Keratinocyte (primary cell): ENCODE data around the gene TPBG. TPM values are rescaled to one million over a fixed set of nuclear protein-coding genes. Genes with fewer than 3 reads are reported as not detected.

Experiments
- DNase-seq: peaks from one replicate; pipeline ENCODE4 v3.0.0-alpha.2; 2011; ENCODE audit warnings: low read depth, missing footprints, low spot score
- FAIRE-seq: peaks from 2 replicates; lab custom pipeline; 2011; peaks lifted over from hg19 to GRCh38; lab: Jason Lieb, UNC
- H2AFZ ChIP-seq: 2 replicates; pipeline ENCODE4 v1.6.0; 2012; ENCODE audit warnings: low read length, control low read depth, inconsistent platforms; ENCODE audit not compliant: control insufficient read depth
- H3K27ac ChIP-seq: 2 replicates; pipeline ENCODE4 v1.5.1; 2011; ENCODE audit warnings: low read length; ENCODE audit not compliant: control insufficient read depth, insufficient read depth
- H3K27me3 ChIP-seq: 3 replicates; pipeline ENCODE4 v1.6.0; 2011; ENCODE audit warnings: low read length; ENCODE audit not compliant: control insufficient read depth, insufficient read depth; ENCODE audit errors: extremely low read depth
- H3K36me3 ChIP-seq, 2 experiments: 2 replicates in 1 of 2; 3 replicates in 1 of 2; pipeline ENCODE4 v1.5.1; 2011; ENCODE audit warnings: low read length in 2 of 2, mild to moderate bottlenecking in 1 of 2; ENCODE audit not compliant: control insufficient read depth in 2 of 2, insufficient read depth in 2 of 2; ENCODE audit errors: extremely low read depth in 1 of 2
- H3K4me1 ChIP-seq: 3 replicates; pipeline ENCODE4 v1.5.1; 2011; ENCODE audit warnings: low read length; ENCODE audit not compliant: control insufficient read depth, insufficient read depth; ENCODE audit errors: extremely low read depth
- H3K4me2 ChIP-seq: 3 replicates; pipeline ENCODE4 v1.6.0; 2011; ENCODE audit warnings: low read depth, low read length; ENCODE audit not compliant: control insufficient read depth, insufficient read depth; ENCODE audit errors: extremely low read depth
- H3K4me3 ChIP-seq, 3 experiments: fragments of 200-600 bp in 1 of 3; sonication (generic) in 1 of 3; 2 replicates in 2 of 3; 3 replicates in 1 of 3; pipeline ENCODE4 v1.5.1; 2011 to 2016; ENCODE audit warnings: low read length in 3 of 3, mild to moderate bottlenecking in 3 of 3, control low read depth in 2 of 3, inconsistent platforms in 1 of 3, low read depth in 1 of 3, mixed read lengths in 1 of 3, mixed run types in 1 of 3, moderate library complexity in 1 of 3; ENCODE audit not compliant: control insufficient read depth in 2 of 3, insufficient read depth in 2 of 3; ENCODE audit errors: extremely low read depth in 1 of 3
- H3K79me2 ChIP-seq: 2 replicates; pipeline ENCODE4 v1.6.0; 2012; ENCODE audit warnings: low read length; ENCODE audit not compliant: control insufficient read depth, insufficient read depth
- H3K9ac ChIP-seq: 3 replicates; pipeline ENCODE4 v1.6.0; 2011; ENCODE audit warnings: low read length; ENCODE audit not compliant: control insufficient read depth, insufficient read depth; ENCODE audit errors: extremely low read depth
- H3K9me1 ChIP-seq: 3 replicates; pipeline ENCODE4 v1.6.0; 2011; ENCODE audit warnings: low read length; ENCODE audit not compliant: control insufficient read depth, insufficient read depth; ENCODE audit errors: extremely low read depth
- H3K9me3 ChIP-seq: 2 replicates; pipeline ENCODE4 v1.5.1; 2012; ENCODE audit warnings: low read depth, low read length; ENCODE audit not compliant: control insufficient read depth
- H4K20me1 ChIP-seq: 3 replicates; pipeline ENCODE4 v1.6.0; 2011; ENCODE audit warnings: low read length; ENCODE audit not compliant: control insufficient read depth, insufficient read depth; ENCODE audit errors: extremely low read depth
- CTCF ChIP-seq, 3 experiments: IDR thresholded peaks in 1 of 3; conservative IDR thresholded peaks in 1 of 3; optimal IDR thresholded peaks in 1 of 3; 2 replicates in 2 of 3; 3 replicates in 1 of 3; pipeline versions ENCODE3 to v1.5.1; 2011; ENCODE audit warnings: low read length in 3 of 3, mild to moderate bottlenecking in 3 of 3, moderate library complexity in 2 of 3, control low read depth in 1 of 3, inconsistent platforms in 1 of 3; ENCODE audit not compliant: insufficient read depth in 2 of 3; ENCODE audit errors: extremely low read depth in 1 of 3
- EZH2 ChIP-seq: IDR thresholded peaks from one replicate; pipeline ENCODE4 v1.6.1; 2012; ENCODE audit warnings: inconsistent platforms, mild to moderate bottlenecking, low read length, moderate library complexity
- dilution Hi-C: fragments of 300-500 bp; cut with MboI; formaldehyde crosslinking; loops from one replicate; pipeline ENCODE4 v1.7.0; 2020; ENCODE audit warnings: low sequenced_read_pairs; ENCODE audit not compliant: extremely low pct_ligation_motif_present
- polyA plus RNA-seq, 5 experiments: library from polyadenylated mRNA; depleted of rRNA in 3 of 5; stranded (reverse) in 3 of 5; stranded (forward) in 1 of 5; unstranded in 1 of 5; fragments of >200 nt; gene quantifications; 1 replicate in 1 of 5; 2 replicates in 3 of 5; 3 replicates in 1 of 5; pipeline versions ENCODE4 v1.2.1 to v1.2.3, GENCODE V29; 2011 to 2012; ENCODE audit warnings: missing spikeins in 2 of 5, low read depth in 1 of 5, low replicate concordance in 1 of 5

Gene TPBG
- polyA plus RNA-seq, 1 donor (not counting 4 experiments of a cell fraction or from before 2014, with no cell fraction given) = 81.8 TPM

GRCh38 chr6:82337688-82338257 lies 25.8 kb upstream of the TPBG start:
- Histone ChIP-seq H3K27me3 (no peaks in the 10 kb centered on the region), H4K20me1 (no peaks in the 10 kb centered on the region), H3K4me3 (no peak overlapping the region), H2AFZ (no peak overlapping the region), H3K79me2 (no peaks in the 10 kb centered on the region), H3K27ac (no peak overlapping the region), H3K9ac (no peak overlapping the region), H3K36me3 (no peaks in the 10 kb centered on the region), H3K4me2 (no peak overlapping the region), H3K9me1 (no peaks in the 10 kb centered on the region), H3K4me1 (peaks cover 8% of the 10 kb centered on the region), H3K9me3 (no peaks in the 10 kb centered on the region)
- DNase-seq (peak; percentile 90), FAIRE-seq (peak; percentile 85)
- dilution Hi-C loops = no loop called here
- TF ChIP-seq EZH2 = no peak
- TF ChIP-seq CTCF (optimal IDR thresholded peaks at IDR 0.05 in 1 of 3, IDR thresholded peaks at IDR 0.05 in 1 of 3, conservative IDR thresholded peaks at IDR 0.05 in 1 of 3; ENCODE audit: extremely low read depth in 1 of 3, insufficient read depth in 2 of 3, low read length in 3 of 3) = peak in 2 of 3 experiments; percentile 2 to 28

GRCh38 chr6:82348130-82348529 lies 15.5 kb upstream of the TPBG start:
- no peak for FAIRE-seq
- Histone ChIP-seq H3K79me2 (no peaks in the 10 kb centered on the region), H4K20me1 (no peaks in the 10 kb centered on the region), H3K36me3 (no peaks in the 10 kb centered on the region), H3K9me1 (no peaks in the 10 kb centered on the region), H3K9ac (no peak overlapping the region), H3K27me3 (no peaks in the 10 kb centered on the region), H3K4me3 (no peak overlapping the region), H3K4me1 (no peaks in the 10 kb centered on the region), H2AFZ (no peak overlapping the region), H3K9me3 (no peaks in the 10 kb centered on the region), H3K27ac (no peak overlapping the region), H3K4me2 (no peak overlapping the region)
- no peak for TF ChIP-seq CTCF (optimal IDR thresholded peaks at IDR 0.05 in 1 of 3, IDR thresholded peaks at IDR 0.05 in 1 of 3, conservative IDR thresholded peaks at IDR 0.05 in 1 of 3; ENCODE audit: extremely low read depth in 1 of 3, insufficient read depth in 2 of 3, low read length in 3 of 3)
- TF ChIP-seq EZH2 = no peak
- dilution Hi-C loops = no loop called here
- no peak for DNase-seq
